Measurements from ENCODE around the gene KIAA1958.

The KIAA1958 gene

DNA sequence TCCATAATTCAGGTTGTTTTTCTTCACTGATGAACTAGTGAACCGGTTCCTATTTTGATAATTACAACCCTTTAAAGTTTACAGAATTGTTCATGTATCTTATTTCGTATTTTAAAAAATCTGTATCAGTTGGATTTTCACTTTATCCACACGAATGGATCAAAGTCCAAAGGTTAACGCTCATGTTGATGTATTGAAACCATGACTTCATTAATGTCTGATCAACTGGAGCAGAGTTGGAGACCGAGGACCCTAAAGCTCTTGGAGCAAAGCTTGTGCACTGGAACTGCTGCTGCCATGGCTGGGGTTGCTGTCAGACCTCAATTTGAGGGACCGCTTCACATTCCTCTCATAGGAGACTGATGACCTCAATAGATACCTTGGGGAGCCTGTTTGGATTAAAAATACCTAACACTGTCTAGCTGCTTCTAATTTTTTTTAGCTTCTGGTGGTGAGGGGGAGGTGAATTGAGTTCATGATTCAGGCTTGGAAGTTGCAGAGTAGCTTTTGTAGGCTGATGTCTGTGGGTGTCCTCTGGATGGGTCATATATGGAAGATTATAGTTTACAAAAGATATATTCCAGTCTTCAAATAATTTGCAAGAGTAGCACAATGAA, 45.1 kb downstream of the KIAA1958 start:
- no peak for DNase-seq

DNA sequence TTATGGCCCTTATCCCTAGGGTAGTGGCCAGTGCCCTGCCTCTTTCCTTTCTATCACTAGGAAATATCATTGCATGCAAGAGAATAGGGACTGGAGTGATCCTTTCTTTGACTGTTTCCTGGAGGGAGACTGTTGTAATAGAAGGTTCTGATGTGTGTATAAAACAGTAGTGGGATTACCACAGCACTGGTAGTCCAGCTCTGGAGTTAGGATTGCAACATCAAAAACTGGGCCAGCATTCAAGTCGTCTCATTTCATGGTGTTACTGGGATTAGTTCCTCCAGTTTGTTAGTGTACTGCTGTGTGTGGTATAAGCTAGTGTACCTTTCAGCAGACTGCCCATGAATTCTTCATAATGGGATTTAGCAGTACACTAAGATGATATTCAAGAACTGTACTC, 45.8 kb downstream of the KIAA1958 start:
- no peak for DNase-seq

DNA sequence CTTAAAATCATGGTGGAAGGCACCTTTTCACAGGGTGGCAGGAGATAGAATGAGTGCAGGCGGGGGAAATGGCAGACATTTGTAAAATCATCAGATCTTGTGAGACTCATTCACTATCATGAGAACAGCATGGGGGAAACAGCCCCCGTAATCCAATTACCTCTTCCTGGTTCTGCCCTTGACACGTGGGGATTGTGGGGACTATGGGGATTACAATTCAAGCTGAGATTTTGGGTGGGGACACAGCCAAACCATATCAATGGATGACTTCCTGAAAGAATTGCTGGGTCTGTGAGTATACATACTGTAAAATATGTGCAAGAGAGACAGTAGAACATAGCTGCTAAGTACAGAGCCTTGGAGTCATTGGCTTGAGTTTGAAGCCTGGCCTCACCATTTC, 47.0 kb downstream of the KIAA1958 start:
- DNase-seq = no peak

DNA sequence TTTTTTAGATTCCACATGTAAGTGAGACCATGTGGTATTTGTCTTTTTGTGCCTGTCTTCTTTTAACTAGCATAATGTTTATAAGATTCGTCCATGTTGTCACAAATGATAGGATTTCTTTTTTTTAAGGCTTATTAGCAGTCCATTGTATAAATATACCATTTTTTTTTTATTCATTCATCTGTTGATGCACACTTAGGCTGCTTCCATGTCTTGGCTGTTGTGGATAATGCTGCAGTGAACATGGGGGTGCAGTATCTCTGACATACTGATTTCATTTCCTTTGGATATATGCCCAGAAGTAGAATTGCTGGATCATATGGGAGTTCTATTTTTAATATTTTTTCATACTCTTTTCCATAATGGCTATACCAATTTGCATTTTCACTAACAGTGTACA, 48.7 kb downstream of the KIAA1958 start:
- no peak for DNase-seq

DNA sequence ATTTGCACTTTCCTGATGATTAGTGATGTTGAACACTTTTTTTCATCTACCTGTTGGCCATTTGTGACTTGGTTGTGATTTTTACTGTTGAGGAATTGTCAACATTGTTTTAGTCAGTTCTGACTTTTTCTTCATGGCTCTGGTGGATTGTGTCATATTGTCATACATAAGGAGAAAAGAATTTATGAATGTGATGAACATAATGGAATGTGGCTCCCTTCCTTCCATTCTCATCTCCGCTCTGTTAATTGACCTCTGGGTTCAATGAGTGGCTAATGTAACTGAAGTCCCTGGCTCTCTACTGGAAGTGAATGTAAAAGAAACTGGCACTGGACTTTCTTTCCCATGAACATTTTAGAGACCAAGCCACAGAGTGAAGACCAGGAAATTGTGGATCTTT, 49.2 kb downstream of the KIAA1958 start:
- no peak for DNase-seq

DNA sequence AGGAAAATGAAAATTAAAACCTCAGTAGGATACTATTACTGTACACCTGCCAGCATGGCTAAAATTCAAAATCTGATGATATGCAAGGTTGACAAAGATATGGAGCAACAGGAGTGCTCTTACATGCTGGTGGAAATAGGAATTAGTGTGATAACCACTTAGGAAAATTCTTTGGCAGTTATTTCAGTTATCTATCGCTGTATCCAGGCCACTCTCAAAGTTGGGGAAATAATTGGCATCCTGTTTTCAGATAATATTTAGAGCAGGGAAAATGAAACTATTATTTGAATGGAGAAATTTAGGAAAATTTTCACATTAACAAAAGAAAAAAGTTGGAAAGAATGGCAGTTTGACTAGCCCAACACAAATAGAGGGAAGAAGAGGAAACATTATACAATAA, 50.9 kb downstream of the KIAA1958 start:
- DNase-seq = no peak

DNA sequence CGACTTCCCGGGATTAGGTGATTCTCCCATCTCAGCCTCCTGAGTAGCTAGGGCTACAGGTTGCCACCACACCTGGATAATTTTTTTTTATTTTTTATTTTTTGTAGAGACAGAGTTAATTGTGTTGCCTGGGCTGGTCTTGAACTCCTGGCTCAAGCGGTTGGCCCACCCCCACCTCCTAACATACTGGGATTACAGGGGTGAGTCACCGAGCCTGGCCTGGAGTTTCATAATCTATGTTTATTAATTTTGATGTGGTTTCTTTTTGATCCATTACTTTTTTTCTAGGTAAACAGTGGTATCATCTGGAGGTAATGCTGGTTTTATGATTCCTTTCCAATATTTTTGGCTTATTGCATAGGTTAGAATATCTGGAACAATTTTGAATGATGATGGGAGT, 54.2 kb downstream of the KIAA1958 start:
- no peak for DNase-seq

DNA sequence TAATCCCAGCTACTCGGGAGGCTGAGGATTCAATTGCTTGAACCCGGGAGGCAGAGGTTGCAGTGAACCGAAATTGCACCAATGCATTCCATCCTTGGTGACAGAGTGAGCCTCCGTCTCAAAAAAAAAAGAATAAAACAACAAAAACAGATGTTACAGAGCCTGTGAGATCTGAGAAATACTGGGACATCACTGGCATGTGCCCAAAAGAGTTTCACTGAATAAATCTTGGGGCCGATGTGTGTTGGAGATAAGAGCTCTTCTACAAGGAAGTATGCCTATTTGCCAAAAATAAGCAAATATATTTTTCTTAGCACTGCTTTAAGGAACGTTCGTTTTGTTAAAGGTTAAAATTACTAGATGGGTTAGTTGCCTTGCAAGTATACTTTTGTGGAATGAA, 55.1 kb downstream of the KIAA1958 start:
- no peak for DNase-seq

DNA sequence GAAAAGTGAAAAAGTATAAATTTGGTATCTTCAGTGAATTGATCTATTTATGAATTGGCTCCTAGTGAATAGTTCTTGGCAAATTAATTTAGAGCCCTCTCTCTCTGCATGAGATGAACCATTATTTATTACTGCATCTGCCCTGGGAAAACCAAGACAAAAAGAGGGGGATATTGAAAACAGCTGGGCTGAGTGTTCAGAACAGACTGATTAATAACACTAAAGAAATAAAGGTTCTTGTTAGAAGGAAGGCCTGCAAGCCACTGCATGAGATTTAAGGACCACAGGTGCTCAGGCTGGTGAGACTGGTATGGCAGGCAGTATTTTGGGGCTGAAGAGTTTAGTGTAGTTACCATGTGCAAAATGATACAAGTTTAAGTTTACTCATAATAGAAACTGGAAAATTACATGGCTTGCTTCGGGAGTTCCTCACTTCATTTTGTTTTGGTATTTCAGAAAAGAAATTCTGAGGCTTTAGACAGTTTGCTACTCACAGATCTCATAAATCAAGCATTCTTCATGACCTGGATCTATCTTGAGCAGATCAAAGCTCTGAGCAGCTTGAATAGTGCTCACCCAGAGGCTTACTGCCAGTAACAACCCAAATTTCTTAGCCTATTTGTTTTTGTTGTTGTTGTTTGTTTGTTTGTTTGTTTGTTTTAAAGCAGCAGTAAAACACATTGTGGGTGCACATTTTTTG, 56.1 kb downstream of the KIAA1958 start:
- DNase-seq = no peak

DNA sequence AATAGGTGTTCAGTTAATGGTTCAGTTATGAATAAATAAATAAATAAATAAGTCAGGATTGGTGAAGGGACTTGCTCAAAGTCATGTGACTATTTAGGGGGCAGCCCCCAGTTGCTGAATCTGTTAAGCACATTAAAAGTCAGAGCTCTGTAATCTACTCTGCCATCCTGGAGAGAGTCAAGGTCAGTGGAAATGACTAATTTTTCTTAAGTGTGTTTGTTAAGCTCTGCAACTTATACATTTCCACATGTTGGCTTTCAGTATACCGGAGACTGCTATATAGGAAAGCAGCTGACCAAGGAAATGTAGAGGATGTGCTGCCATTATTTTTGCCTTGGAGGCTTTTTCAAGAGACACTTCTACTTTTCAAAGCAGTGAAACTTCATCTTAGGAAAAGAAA, 57.9 kb downstream of the KIAA1958 start:
- DNase-seq = no peak

DNA sequence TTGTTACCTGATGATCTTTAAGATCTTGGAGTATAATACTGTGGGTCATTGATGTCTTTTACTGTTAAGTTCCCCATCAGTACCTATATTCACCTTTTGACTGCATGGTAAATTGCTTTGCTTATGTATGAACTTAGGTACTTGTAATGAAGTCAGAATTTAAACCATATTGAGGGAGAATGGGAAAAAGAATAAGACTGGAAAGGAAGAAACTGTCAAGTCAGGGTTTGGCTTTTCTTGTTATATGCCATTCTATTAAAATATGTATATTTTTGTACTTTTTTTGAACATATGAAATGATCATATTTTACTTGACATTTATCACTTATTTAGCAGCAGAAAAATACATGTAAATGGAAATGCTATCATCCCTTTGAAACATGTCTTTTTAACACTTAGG, 58.6 kb downstream of the KIAA1958 start:
- no peak for DNase-seq

DNA sequence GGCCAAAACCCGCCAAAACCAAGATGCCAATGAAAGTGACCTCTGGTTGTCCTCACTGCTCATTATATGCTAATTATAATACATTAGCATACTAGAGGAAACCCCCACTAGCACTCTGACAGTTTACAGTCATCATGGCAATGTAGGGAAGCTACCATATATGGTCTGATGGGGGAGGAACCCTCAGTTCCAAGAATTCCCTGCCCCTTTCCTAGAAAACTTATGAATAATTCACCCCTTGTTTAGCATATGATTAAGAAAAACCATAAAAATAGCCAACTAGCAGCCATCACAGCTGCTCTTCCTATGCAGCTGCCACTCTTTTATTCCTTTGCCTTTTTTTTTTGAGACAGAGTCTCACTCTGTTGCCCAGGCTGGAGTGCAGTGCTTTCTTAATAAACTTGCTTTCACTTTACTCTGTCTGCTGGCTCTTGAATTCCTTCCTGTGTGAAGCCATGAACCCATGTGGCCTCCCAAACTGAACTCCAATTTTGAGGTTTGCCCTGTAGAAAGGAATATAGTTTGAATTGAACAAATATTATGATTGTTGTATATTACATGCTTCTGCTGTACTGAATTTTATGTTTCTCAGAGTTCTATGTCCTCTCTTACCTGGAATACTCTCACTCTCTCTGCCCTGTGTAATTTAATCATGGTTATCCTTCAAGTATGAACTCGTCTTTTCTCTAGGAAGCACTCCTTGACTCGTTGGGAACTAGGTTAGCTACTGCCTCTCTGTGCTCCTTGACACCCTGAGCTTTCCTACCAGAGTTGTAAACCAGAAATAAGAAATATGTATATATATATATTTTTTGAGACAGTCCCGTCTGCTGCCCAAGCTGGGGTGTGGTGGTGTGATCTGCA, 59.8 kb downstream of the KIAA1958 start:
- no peak for DNase-seq

DNA sequence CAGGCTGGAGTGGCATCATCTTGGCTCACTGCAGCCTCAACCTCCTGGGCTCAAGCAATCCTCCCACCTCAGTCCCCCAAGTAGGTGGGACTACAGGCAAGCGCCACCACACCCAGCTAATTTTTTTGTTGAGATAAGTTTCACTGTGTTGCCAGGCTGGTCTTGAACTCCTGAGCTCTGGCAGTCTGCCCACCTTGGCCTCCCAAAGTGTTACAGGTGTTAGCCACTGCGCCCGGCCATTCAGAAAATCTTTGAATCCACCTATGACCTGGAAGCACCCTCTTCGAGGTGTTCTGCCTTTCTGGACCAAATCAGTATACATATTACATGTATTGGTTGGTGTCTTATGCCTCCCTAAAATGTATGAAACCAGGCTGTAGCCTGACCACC, 61.4 kb downstream of the KIAA1958 start:
- DNase-seq = no peak

DNA sequence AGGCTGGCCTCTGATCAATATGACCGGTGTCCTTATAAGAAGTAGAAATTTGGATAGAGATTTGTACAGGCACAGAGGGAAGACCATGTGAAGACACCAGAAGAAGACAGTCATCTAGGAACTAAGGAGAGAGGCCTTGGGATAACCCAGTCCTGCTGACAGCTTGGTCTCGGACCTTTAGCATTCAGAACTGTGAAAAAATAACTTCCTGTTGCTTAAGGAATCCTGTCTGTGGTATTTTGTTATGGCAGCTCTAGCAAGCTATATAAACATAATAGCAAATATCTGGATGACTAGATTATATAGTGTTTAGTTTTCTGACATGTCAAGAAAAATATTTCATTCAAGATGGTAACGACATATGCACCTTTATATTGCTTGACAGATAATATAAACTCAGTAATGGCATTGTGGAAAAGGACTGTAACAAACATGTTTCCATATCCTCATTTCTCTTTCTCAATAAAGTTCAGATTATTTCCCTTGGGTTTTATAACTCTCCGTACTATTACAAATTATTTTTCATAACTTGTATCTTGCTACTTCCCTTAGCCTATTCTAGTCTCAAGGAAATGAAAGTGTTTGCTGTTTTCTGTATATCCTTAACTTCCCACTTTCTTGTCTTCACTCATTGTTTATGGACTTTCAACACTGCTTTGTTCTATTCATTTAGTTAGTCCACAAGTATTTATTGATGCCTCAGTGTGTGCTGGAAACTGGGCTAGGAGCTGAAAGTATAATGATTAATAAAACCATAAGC, 62.4 kb downstream of the KIAA1958 start:
- no peak for DNase-seq

DNA sequence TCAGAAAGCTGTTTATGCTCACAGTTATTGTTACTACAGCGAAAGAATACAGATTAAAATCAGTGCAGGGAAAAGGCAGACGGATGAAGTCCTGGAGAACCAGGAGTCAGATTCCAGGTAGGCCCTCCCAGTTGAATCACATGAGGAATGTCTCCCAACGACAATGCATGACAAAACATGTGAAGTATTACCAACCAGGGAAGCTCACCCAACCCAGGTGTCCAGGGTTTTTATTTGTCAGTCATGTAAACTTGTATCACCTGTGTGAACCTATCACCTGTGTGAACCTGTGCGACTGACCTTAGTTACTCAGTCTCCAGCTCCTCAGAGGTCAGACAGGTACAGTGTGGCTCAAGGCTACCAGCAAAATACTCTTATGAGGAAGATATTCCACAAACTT, 63.9 kb downstream of the KIAA1958 start:
- no peak for DNase-seq

DNA sequence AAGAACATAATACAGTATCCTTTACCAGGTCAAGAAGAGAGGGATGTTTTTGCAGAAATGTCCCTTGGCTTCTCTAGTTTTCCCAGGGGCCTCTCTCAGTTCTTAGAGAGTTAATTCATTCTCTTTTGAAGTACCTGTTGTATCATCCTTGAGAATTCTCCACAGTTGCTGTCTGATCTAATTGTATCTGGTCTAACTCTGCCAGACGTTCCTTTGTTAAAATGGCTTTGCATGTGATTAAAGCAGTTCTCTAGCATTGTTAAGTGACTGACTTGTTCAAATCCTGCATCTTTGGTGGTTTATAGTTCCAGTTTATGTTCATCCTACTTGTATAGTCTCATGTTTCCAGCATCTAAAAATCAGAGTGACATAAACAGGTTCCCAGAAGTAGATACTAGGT, 65.0 kb downstream of the KIAA1958 start:
- DNase-seq = no peak

DNA sequence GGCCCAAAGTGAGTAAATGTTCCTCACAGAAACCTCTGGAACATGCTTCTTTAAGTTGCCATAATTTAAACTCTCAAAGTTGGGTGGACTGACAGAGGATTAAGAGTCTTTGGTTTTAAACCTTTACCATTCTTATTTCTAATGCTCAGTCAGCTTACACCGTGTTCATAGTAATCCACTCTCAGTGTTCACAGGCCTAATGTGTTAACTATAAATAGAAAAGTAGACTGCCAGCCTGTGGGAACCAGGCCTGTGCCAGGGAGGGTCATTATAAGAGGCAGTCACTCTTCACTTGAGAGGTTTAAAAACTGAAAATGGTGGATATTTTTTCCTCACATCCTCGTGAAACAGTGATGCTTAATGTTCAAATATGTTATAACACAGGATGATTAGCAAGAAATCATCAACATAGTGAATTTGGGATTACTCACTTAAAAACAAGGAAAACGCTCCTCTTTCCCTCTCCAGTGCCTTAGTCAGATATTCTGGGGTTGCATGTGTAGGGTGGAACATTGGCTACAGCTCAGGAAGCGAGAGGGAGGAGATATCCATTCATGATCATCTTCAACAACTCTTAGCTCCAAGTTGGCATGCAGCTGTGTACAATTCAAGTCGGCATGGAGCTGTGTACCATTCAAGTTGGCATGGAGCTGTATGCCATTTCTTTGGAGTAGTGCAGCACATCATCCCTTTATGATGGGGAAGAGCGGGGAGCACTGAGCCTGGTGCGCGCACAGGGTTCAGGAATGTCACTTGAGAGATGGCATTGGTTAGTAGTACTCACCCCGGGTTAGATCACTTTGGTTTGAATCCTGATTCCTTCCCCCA, 65.8 kb downstream of the KIAA1958 start:
- no peak for DNase-seq

DNA sequence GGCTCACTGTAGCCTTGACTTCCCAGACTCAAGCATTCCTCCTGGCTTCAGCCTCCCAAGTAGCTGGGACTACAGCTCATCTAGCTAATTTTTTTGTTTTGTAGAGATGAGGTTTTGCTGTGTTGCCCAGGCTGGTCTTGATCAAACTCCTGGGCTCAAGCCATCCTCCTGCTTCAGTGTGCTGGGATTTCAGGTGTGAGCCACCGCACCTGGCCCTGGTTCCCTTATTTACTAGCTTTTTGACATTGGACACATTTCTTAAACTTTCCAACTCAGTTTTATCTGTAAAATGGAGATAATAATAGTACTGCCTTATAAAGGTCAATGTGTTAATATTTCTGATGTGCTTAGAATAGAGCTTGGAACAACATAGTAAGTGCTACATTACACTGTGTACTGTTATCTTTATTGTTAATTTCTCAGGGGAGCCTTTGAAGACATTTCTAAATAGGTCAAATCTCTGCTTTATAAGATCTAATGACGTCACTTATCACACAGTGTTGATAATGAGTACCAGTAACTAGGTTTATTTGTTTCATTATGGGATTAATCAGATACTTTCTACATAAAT, 66.7 kb downstream of the KIAA1958 start:
- DNase-seq = no peak

DNA sequence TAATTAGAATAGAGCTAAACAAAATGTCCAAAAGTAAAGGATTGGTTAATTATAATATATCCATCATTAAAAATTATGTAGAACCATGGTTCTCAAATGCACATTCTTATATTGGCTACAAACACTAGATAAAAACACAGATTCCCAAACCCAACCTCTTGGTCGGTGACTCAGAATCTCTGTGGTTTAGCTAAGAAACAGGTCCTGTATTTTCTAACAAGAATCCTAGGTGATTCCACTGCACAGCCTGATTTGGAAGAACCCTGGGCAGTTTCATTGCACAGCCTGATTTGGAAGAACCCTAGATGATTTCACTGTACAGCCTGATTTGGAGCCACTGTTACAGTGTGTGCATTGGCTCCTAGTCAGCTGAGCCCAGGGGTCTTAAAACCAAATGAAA, 67.9 kb downstream of the KIAA1958 start:
- DNase-seq = no peak

DNA sequence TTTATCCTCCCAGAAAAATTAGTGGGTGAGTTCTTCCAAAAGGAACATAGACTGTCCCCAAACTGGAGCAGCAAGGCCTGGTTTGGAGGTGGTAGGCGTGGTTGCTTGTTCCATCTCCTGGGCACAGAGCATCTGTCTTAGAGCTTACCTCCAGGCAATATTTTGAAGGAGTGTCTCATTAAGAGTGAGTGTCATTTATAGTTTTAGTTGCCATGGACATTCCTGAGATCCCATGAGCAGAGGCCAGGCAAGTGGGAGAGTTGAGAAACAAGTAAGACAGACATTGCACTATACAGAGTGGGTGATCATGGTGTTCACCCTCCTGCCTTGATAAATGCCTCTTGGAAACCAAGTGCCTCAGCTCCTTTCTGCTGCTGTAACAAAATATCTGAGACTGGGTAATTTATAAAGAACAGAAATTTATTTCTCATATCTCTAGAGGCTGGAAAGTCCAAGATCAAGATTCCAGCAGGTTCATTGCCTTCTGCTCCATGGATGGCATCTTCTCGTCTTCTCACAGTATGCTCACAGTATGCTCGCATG, 68.5 kb downstream of the KIAA1958 start:
- no peak for DNase-seq

DNA sequence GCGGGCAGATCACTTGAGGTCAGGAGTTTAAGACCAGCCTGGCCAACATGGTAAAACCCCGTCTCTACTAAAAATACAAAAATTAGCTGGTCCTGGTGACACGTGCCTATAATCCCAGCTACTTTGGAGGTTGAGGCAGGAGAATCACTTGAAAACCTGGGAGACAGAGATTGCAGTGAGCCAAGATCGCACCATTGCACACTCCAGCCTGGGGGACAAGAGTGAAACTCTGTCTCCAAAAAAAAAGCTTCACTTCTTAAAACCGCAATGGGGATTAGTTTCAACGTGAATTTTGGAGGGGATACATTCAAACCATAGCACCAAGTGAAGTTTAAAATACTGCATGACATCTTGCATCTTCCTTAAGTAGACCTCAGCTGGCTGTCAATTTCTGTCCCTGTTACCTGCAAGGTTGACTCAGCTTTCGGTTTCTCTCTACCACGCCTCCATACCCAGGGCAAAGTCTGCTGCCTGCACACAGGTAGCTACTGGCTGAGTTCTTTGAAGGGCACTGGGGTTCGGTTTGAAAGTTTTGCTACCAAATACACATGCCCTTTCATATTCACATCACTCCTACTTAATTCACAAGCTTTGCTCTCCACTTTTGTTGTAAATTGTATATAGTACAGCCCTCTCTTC, 69.3 kb downstream of the KIAA1958 start:
- no peak for DNase-seq
